ENCODE measurements around the gene RPH3AL.
"Not testable (repeated sequence)": the region's sequence is repeated elsewhere in the genome, so short reads cannot be mapped to it uniquely, and the experiment has no call there.

RPH3AL gene

GRCh38 chr17:283911-284675 is 68.5 kb downstream of the RPH3AL start:
- no peak for DNase-seq

GRCh38 chr17:282912-283882 is 69.4 kb downstream of the RPH3AL start:
- no peak for DNase-seq

- DNase-seq = no peak
These were observed 70.4 kb downstream of the RPH3AL start for GRCh38 chr17:282000-282911.

- DNase-seq = no peak
These were observed 71.1 kb downstream of the RPH3AL start for GRCh38 chr17:281365-281999.

- no peak for DNase-seq
These were observed 71.7 kb downstream of the RPH3AL start for GRCh38 chr17:280901-281300.

- DNase-seq = no peak
These were observed 72.4 kb downstream of the RPH3AL start for GRCh38 chr17:280216-280615.

- no peak for DNase-seq
These were observed 72.8 kb downstream of the RPH3AL start for GRCh38 chr17:279776-280175.

- DNase-seq = no peak
These were observed 73.3 kb downstream of the RPH3AL start for GRCh38 chr17:279331-279730.

GRCh38 chr17:278676-279059 is 73.9 kb downstream of the RPH3AL start:
- DNase-seq = no peak

- DNase-seq = no peak
These were observed 74.4 kb downstream of the RPH3AL start for GRCh38 chr17:278055-278675.

- DNase-seq = no peak
These were observed 77.7 kb downstream of the RPH3AL start for GRCh38 chr17:274902-275301.

GRCh38 chr17:273981-274832 is 78.4 kb downstream of the RPH3AL start:
- no peak for DNase-seq

GRCh38 chr17:272856-273255 is 79.8 kb downstream of the RPH3AL start:
- peak in 1 of 56 donors; percentile 33 for DNase-seq

- DNase-seq = not testable (repeated sequence)
These were observed 80.5 kb downstream of the RPH3AL start for GRCh38 chr17:271928-272623.

- DNase-seq = peak in 1 of 56 donors; percentile 10
These were observed 82.7 kb downstream of the RPH3AL start for GRCh38 chr17:269616-270514.

- peak in 44 of 56 donors; percentile 4 to 74 (median 36) for DNase-seq
These were observed 85.6 kb downstream of the RPH3AL start for GRCh38 chr17:266701-267667.
